HepG2 (cell line): ENCODE results near the gene LRPPRC. TPM values are rescaled to one million over a fixed set of nuclear protein-coding genes. Genes with fewer than 3 reads are reported as not detected.

Experiments
- ATAC-seq: fragments of 200-7000 bp; cut with Tn5 transposase; 3 replicates; pipeline ENCODE4 v1.9.1; 2020; ENCODE audit warnings: mild to moderate bottlenecking, moderate library complexity
- BruUV-seq: library from RNA; stranded (reverse); fragments of 400-500 nt; replicated peaks from 2 replicates; lab custom pipeline; 2021; lab: Mats Ljungman, UMichigan
- CTCF ChIA-PET: fragments of 300-600 bp; formaldehyde crosslinking; extraction: SDS; loops from one replicate; lab custom pipeline; 2021; ENCODE audit warnings: low total read pairs, inconsistent platforms, low intra/inter-chr PET ratio; lab: Yijun Ruan, JAX
- POLR2A ChIA-PET: fragments of 350-600 bp; sonication (Branson Sonifier 250); formaldehyde crosslinking; loops from one replicate; lab custom pipeline; 2020; ENCODE audit warnings: antibody characterized with exemption, inconsistent platforms; lab: Yijun Ruan, JAX
- DNase-seq: peaks from one replicate; pipeline ENCODE4 v3.0.0-alpha.2; 2015; ENCODE audit warnings: low spot score
- FAIRE-seq: peaks from 3 replicates; lab custom pipeline; 2011; peaks lifted over from hg19 to GRCh38; lab: Jason Lieb, UNC
- H2AFZ ChIP-seq: one replicate; pipeline ENCODE4 v1.6.1; 2011; ENCODE audit warnings: low read length, inconsistent platforms
- H3K27ac ChIP-seq: fragments of 300-600 bp; 3 replicates; pipeline ENCODE4 v1.8.0; 2011; ENCODE audit warnings: mixed run types, mild to moderate bottlenecking, mixed read lengths, low read length, inconsistent platforms; ENCODE audit not compliant: insufficient read depth; ENCODE audit errors: extremely low read length
- H3K27me3 ChIP-seq, 2 experiments: fragments of 200-600 bp in 1 of 2; 2 replicates in 1 of 2; 3 replicates in 1 of 2; pipeline versions ENCODE4 v1.6.0 to v1.8.0; 2011; ENCODE audit warnings: low read length in 2 of 2, mild to moderate bottlenecking in 2 of 2, moderate library complexity in 2 of 2, inconsistent platforms in 1 of 2; ENCODE audit not compliant: insufficient read depth in 2 of 2, control insufficient read depth in 1 of 2
- H3K36me3 ChIP-seq, 2 experiments: fragments of 200-600 bp in 1 of 2; replicated peaks in 1 of 2; 2 replicates in 1 of 2; 3 replicates in 1 of 2; pipeline versions ENCODE4 v1.5.1 to v1.8.0; 2011; ENCODE audit warnings: low read length in 2 of 2, inconsistent platforms in 1 of 2; ENCODE audit not compliant: insufficient read depth in 2 of 2, control insufficient read depth in 1 of 2
- H3K4me1 ChIP-seq: 2 replicates; pipeline ENCODE4 v1.5.1; 2012; ENCODE audit warnings: low read length, inconsistent platforms; ENCODE audit not compliant: insufficient read depth
- H3K4me2 ChIP-seq: 2 replicates; pipeline ENCODE4 v1.6.0; 2011; ENCODE audit warnings: low read depth, low read length, inconsistent platforms
- H3K4me3 ChIP-seq, 3 experiments: fragments of 200-600 bp in 1 of 3; sonication (generic), shearing (Covaris generic) in 1 of 3; replicated peaks in 1 of 3; 2 replicates each; pipeline ENCODE4 v1.5.1; 2011 to 2016; ENCODE audit warnings: low read length in 3 of 3, inconsistent platforms in 2 of 3, low read depth in 2 of 3, mild to moderate bottlenecking in 2 of 3, control low read depth in 1 of 3, mixed read lengths in 1 of 3; ENCODE audit not compliant: insufficient read depth in 1 of 3
- H3K79me2 ChIP-seq: one replicate; pipeline ENCODE4 v1.6.1; 2011; ENCODE audit warnings: low read length, inconsistent platforms; ENCODE audit not compliant: insufficient read depth
- H3K9ac ChIP-seq: 2 replicates; pipeline ENCODE4 v1.6.0; 2011; ENCODE audit warnings: mild to moderate bottlenecking, low read depth, low read length, inconsistent platforms; ENCODE audit not compliant: insufficient read depth
- H3K9me3 ChIP-seq: 2 replicates; pipeline ENCODE4 v1.5.1; 2012; ENCODE audit warnings: mild to moderate bottlenecking, low read length
- H4K20me1 ChIP-seq: 2 replicates; pipeline ENCODE4 v1.6.0; 2011; ENCODE audit warnings: inconsistent platforms, mild to moderate bottlenecking, low read length, moderate library complexity; ENCODE audit not compliant: insufficient read depth
- ATF7-NPFF ChIP-seq: sonication (generic); formaldehyde crosslinking; IDR thresholded peaks from 2 replicates; pipeline ENCODE4 v1.8.1; 2023; ENCODE audit warnings: mild to moderate bottlenecking, low read depth, missing genetic modification reagents, moderate library complexity
- FOXM1 ChIP-seq: sonication (generic); formaldehyde crosslinking; IDR thresholded peaks from 2 replicates; pipeline ENCODE4 v1.5.0; 2020; ENCODE audit warnings: missing genetic modification reagents
- KLF6 ChIP-seq: IDR thresholded peaks from 2 replicates; pipeline ENCODE4 v1.8.0; 2016; ENCODE audit warnings: missing biosample characterization, missing genetic modification reagents
- REL ChIP-seq: sonication (generic); formaldehyde crosslinking; conservative IDR thresholded peaks from 2 replicates; pipeline ENCODE4 v1.8.0; 2022; ENCODE audit warnings: mild to moderate bottlenecking, missing genetic modification reagents, moderate library complexity
- SNAPC2 ChIP-seq: sonication (generic); formaldehyde crosslinking; IDR thresholded peaks from 2 replicates; pipeline ENCODE4 v1.8.1; 2022; ENCODE audit warnings: mild to moderate bottlenecking, missing genetic modification reagents
- ZKSCAN5 ChIP-seq: sonication (generic); formaldehyde crosslinking; IDR thresholded peaks from 2 replicates; pipeline ENCODE4 v1.5.1; 2020; ENCODE audit warnings: mild to moderate bottlenecking, missing genetic modification reagents
- ZNF34 ChIP-seq: sonication (generic); formaldehyde crosslinking; IDR thresholded peaks from 2 replicates; pipeline ENCODE4 v1.4.0; 2020; ENCODE audit warnings: mild to moderate bottlenecking, missing genetic modification reagents, borderline replicate concordance
- ZNF768 ChIP-seq: sonication (generic); formaldehyde crosslinking; IDR thresholded peaks from 2 replicates; pipeline ENCODE4 v1.4.0; 2020; ENCODE audit warnings: missing genetic modification reagents
- ZNF776 ChIP-seq: sonication (generic); formaldehyde crosslinking; IDR thresholded peaks from 2 replicates; pipeline ENCODE4 v1.4.0; 2020; ENCODE audit warnings: mild to moderate bottlenecking, missing genetic modification reagents
- ZSCAN30 ChIP-seq: sonication (generic); formaldehyde crosslinking; IDR thresholded peaks from 2 replicates; pipeline ENCODE4 v1.5.0; 2020; ENCODE audit warnings: mild to moderate bottlenecking, missing genetic modification reagents
- WGBS: methylation state at CpG from one replicate; pipeline ENCODE4 v1.1.6; 2017; ENCODE audit warnings: low lambda C conversion rate; 5-methylcytosine and 5-hydroxymethylcytosine counted together
- in situ Hi-C: cut with HindIII; loops from 2 replicates; pipeline ENCODE4 v1.10.0; 2017; ENCODE audit warnings: low pct_unique_long_range_greater_than_20kb; ENCODE audit not compliant: extremely low pct_ligation_motif_present
- intact Hi-C: fragments of 100-400 bp; cut with micrococcal nuclease; formaldehyde crosslinking; loops from one replicate; pipeline ENCODE4 v1.10.0; 2022; ENCODE audit not compliant: unreplicated experiment
- polyA plus RNA-seq, 8 experiments: library from polyadenylated mRNA; depleted of rRNA in 3 of 8; stranded (reverse) in 7 of 8; unstranded in 1 of 8; fragments of >200 nt; fragmentation: Illumina TruSeq in 4 of 8; extraction: Trizol in 4 of 8; gene quantifications; 2 replicates each; pipeline versions ENCODE4 v1.2.1 to v1.2.3, GENCODE V29; 2011 to 2016; ENCODE audit warnings: low read depth in 4 of 8, missing spikeins in 1 of 8, mixed read lengths in 1 of 8; ENCODE audit not compliant: insufficient read depth in 1 of 8
- total RNA-seq, 5 experiments: library from RNA; depleted of rRNA; stranded (reverse); fragments of >200 nt; fragmentation: Illumina TruSeq; extraction: Trizol; gene quantifications; 2 replicates each; pipeline ENCODE4 v1.2.3, GENCODE V29; 2016; ENCODE audit warnings: low read depth in 1 of 5

Gene LRPPRC
- total and polyA plus RNA-seq, 2 of the 13 experiments (the other 11 are each of a cell fraction or from before 2014, with no cell fraction given), result 117 to 167 TPM

GRCh38 chr2:43874776-43875451, 120.9 kb downstream of the LRPPRC start:
- no peak overlapping the region for H3K27ac ChIP-seq
- no peaks in the 10 kb centered on the region for H4K20me1 ChIP-seq
- H2AFZ ChIP-seq, result no peak overlapping the region
- ATAC-seq (peak; percentile 18), DNase-seq (no peak), FAIRE-seq (no peak)
- TF ChIP-seq ZNF768, result peak; percentile 85
- no peak for TF ChIP-seq ATF7-NPFF (CRISPR knock-in tag)
- TF ChIP-seq ZNF776 (CRISPR knock-in tag), result no peak
- TF ChIP-seq KLF6 (CRISPR knock-in tag), result no peak
- no peak for TF ChIP-seq ZKSCAN5 (CRISPR knock-in tag)
- TF ChIP-seq REL (CRISPR knock-in tag), result no peak
- H3K4me1 ChIP-seq, result no peaks in the 10 kb centered on the region
- BruUV-seq, result no TSS peak
- intact Hi-C loops, result loop anchor here (5.0 kb wide), 1 partner anchor 62 kb away; no protein-coding TSS in a partner anchor
- no peaks in the 10 kb centered on the region for H3K9me3 ChIP-seq
- CTCF ChIA-PET, result no interaction called here
- H3K36me3 ChIP-seq, result peaks cover 0 to 6% of the 10 kb centered on the region in 2 experiments; a peak in 2 of 5 replicates
- H3K27me3 ChIP-seq, result no peaks in the 10 kb centered on the region
- in situ Hi-C loops, result no loop called here
- H3K79me2 ChIP-seq, result no peaks in the 10 kb centered on the region
- no peak overlapping the region for H3K4me3 ChIP-seq
- no peak overlapping the region for H3K4me2 ChIP-seq
- POLR2A ChIA-PET, result no interaction called here
- H3K9ac ChIP-seq, result no peak overlapping the region
- 93% methylated on average over 10 of the region's 11 CpGs for WGBS

- DNase-seq, result no peak
- H3K36me3 ChIP-seq, result peaks cover 0 to 6% of the 10 kb centered on the region in 2 experiments; a peak in 1 of 5 replicates
- H3K27me3 ChIP-seq, result no peaks in the 10 kb centered on the region
- no peak overlapping the region for H3K27ac ChIP-seq
- POLR2A ChIA-PET, result no interaction called here
- H3K9ac ChIP-seq, result no peak overlapping the region
- WGBS, result 95% methylated on average over 12 of the region's 12 CpGs
- no peaks in the 10 kb centered on the region for H3K4me1 ChIP-seq
- H3K9me3 ChIP-seq, result no peaks in the 10 kb centered on the region
- CTCF ChIA-PET, result no interaction called here
- ATAC-seq, result no peak
- H2AFZ ChIP-seq, result no peak overlapping the region
- H3K4me2 ChIP-seq, result no peak overlapping the region
- no TSS peak for BruUV-seq
- no peaks in the 10 kb centered on the region for H4K20me1 ChIP-seq
- FAIRE-seq, result no peak
- in situ Hi-C loops (no loop called here), intact Hi-C loops (no loop called here)
- TF ChIP-seq FOXM1 (CRISPR knock-in tag) (no peak), ZSCAN30 (CRISPR knock-in tag) (no peak), ZNF34 (CRISPR knock-in tag) (no peak), SNAPC2 (CRISPR knock-in tag) (no peak)
- no peaks in the 10 kb centered on the region for H3K79me2 ChIP-seq
- no peak overlapping the region for H3K4me3 ChIP-seq
Observed at GRCh38 chr2:43872151-43872550, 123.6 kb downstream of the LRPPRC start.
